Nephron progenitor cell (in vitro differentiated cells): ENCODE results near the gene PRKG1.

Experiments used
- DNase-seq: peaks from one replicate; pipeline ENCODE4 v3.0.0; 2021
- H3K27ac Mint-ChIP-seq: 2 replicates; pipeline ENCODE4 v1.8.0; 2021; ENCODE audit warnings: mild to moderate bottlenecking, moderate library complexity, mixed read lengths
- H3K27me3 Mint-ChIP-seq: 2 replicates; pipeline ENCODE4 v1.8.0; 2021; ENCODE audit warnings: mild to moderate bottlenecking, low read depth, mixed read lengths; ENCODE audit not compliant: poor library complexity
- H3K36me3 Mint-ChIP-seq: 2 replicates; pipeline ENCODE4 v1.8.0; 2021; ENCODE audit warnings: low read depth, mixed read lengths
- H3K4me1 Mint-ChIP-seq: 2 replicates; pipeline ENCODE4 v1.8.0; 2021; ENCODE audit warnings: mixed read lengths
- H3K4me3 Mint-ChIP-seq: 2 replicates; pipeline ENCODE4 v1.8.0; 2021; ENCODE audit warnings: mild to moderate bottlenecking, moderate library complexity, mixed read lengths
- H3K9me3 Mint-ChIP-seq: 2 replicates; pipeline ENCODE4 v1.8.0; 2021; ENCODE audit warnings: mild to moderate bottlenecking, moderate library complexity, mixed read lengths
- CTCF ChIP-seq: fragments of 200-600 bp; sonication (generic); IDR thresholded peaks from 2 replicates; pipeline ENCODE4 v1.5.0; 2021; ENCODE audit warnings: antibody characterized with exemption

Gene PRKG1

DNA sequence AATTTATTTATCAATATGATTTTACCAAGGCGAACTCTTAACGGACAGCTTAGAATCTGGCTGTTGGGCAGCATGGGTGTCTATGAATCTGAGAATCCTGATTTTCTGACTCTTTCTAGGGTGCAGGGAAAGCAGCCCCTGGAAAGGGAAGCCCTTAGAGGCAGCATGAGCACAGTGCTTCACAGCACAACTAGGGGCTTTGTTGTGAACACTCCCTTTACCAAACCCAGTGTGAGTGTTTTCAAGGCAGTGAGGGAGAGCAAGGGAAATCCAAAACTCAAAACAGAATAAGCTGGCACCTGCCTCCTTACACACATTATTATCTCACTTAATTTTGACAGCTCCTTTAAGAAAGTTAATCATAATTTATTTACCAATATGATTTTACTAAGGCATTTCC lies 741.4 kb downstream of the PRKG1 start:
- no peaks in the 10 kb centered on the region for H3K36me3 Mint-ChIP-seq
- H3K4me3 Mint-ChIP-seq, result no peak overlapping the region
- H3K27me3 Mint-ChIP-seq, result no peaks in the 10 kb centered on the region
- DNase-seq, result no peak
- TF ChIP-seq CTCF, result no peak
- no peaks in the 10 kb centered on the region for H3K9me3 Mint-ChIP-seq
- H3K27ac Mint-ChIP-seq, result no peak overlapping the region
- peaks cover 6% of the 10 kb centered on the region for H3K4me1 Mint-ChIP-seq

DNA sequence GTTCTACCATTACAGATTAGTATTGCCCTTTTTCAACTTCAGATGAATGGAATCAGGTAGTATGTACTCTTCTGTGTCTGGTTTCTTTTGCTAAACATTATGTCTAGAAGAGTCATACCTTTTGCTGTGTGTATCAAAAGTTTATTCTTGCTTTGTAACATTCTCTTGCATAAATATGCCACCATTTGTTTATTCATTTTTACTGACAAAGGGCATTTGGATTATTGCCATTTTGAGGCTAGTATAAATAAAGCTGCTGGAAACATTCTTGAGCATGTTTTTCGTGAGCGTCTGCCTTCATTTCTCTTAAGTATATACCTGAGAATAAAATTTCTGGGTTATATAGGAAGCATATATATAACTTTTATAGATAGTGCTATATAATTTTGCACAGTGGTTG lies 746.8 kb downstream of the PRKG1 start:
- no peak overlapping the region for H3K27ac Mint-ChIP-seq

DNA sequence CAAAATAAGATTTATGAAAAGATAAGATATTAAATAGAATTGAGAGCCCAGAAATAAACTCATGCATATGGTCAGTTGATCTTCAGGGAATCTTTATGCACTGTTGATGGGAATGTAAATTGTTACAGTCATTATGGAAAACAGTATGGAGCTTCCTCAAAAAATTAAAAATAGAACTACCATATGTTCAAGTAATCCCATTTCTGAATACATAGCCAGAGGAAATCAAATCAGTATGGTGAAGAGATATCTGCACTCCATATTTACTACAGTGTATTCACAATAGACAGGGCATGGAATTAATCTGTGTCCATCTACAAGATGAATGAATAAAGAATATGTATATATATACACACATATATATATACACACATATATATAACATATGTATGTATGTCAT lies 747.5 kb downstream of the PRKG1 start:
- H3K4me3 Mint-ChIP-seq, result no peak overlapping the region
- H3K27me3 Mint-ChIP-seq, result peaks cover 3% of the 10 kb centered on the region
- no peak overlapping the region for H3K27ac Mint-ChIP-seq
- H3K4me1 Mint-ChIP-seq, result no peaks in the 10 kb centered on the region
- no peak for TF ChIP-seq CTCF
- DNase-seq, result no peak
- H3K36me3 Mint-ChIP-seq, result no peaks in the 10 kb centered on the region
- H3K9me3 Mint-ChIP-seq, result no peaks in the 10 kb centered on the region

More for the DNA sequence above, 746.8 kb downstream of the PRKG1 start:
- Mint-ChIP-seq H3K27me3 (no peaks in the 10 kb centered on the region), H3K4me1 (no peaks in the 10 kb centered on the region), H3K36me3 (no peaks in the 10 kb centered on the region), H3K4me3 (no peak overlapping the region), H3K9me3 (no peaks in the 10 kb centered on the region)
- no peak for TF ChIP-seq CTCF
- no peak for DNase-seq

- Mint-ChIP-seq H3K4me1 (no peaks in the 10 kb centered on the region), H3K27me3 (no peaks in the 10 kb centered on the region), H3K9me3 (peaks cover 20% of the 10 kb centered on the region), H3K4me3 (no peak overlapping the region), H3K36me3 (no peaks in the 10 kb centered on the region), H3K27ac (no peak overlapping the region)
- DNase-seq, result no peak
- no peak for TF ChIP-seq CTCF
Measured at GRCh38 chr10:51832652-51833383, 758.5 kb downstream of the PRKG1 start.

- Mint-ChIP-seq H3K36me3 (no peaks in the 10 kb centered on the region), H3K9me3 (peaks cover 20% of the 10 kb centered on the region), H3K27ac (no peak overlapping the region), H3K4me1 (peaks cover 5% of the 10 kb centered on the region), H3K4me3 (no peak overlapping the region), H3K27me3 (no peaks in the 10 kb centered on the region)
- TF ChIP-seq CTCF, result no peak
- DNase-seq, result no peak
Measured at GRCh38 chr10:51834548-51834947, 760.3 kb downstream of the PRKG1 start.

- Mint-ChIP-seq H3K9me3 (peaks cover 20% of the 10 kb centered on the region), H3K27me3 (no peaks in the 10 kb centered on the region), H3K4me3 (no peak overlapping the region), H3K4me1 (peaks cover 5% of the 10 kb centered on the region), H3K27ac (no peak overlapping the region), H3K36me3 (no peaks in the 10 kb centered on the region)
- TF ChIP-seq CTCF, result no peak
- no peak for DNase-seq
Measured at GRCh38 chr10:51838471-51838870, 764.2 kb downstream of the PRKG1 start.
